ENCODE data around the gene ANKRD9. TPM values are rescaled to one million over a fixed set of nuclear protein-coding genes. Genes with fewer than 3 reads are reported as not detected.

ANKRD9 gene
- total RNA-seq, 1 donor from 2014 or later: 34.6 TPM

- intact Hi-C loops (cut with DNase I): no loop called here
- Histone ChIP-seq H3K36me3 (no peaks in the 10 kb centered on the region), H3K27ac (no peak overlapping the region), H3K4me1 (peaks cover 17% of the 10 kb centered on the region), H3K9me3 (no peaks in the 10 kb centered on the region), H3K4me3 (no peak overlapping the region), H3K27me3 (no peaks in the 10 kb centered on the region)
- DNase-seq (ENCODE audit: extremely low spot score in 2 of 2): no peak
- no peak for TF ChIP-seq POLR2AphosphoS5 (IDR thresholded peaks at IDR 0.05; ENCODE audit: insufficient read depth in 1 of 2, low read depth in 1 of 2)
- TF ChIP-seq POLR2A (IDR thresholded peaks at IDR 0.05): no peak
- TF ChIP-seq, protein P1, sequence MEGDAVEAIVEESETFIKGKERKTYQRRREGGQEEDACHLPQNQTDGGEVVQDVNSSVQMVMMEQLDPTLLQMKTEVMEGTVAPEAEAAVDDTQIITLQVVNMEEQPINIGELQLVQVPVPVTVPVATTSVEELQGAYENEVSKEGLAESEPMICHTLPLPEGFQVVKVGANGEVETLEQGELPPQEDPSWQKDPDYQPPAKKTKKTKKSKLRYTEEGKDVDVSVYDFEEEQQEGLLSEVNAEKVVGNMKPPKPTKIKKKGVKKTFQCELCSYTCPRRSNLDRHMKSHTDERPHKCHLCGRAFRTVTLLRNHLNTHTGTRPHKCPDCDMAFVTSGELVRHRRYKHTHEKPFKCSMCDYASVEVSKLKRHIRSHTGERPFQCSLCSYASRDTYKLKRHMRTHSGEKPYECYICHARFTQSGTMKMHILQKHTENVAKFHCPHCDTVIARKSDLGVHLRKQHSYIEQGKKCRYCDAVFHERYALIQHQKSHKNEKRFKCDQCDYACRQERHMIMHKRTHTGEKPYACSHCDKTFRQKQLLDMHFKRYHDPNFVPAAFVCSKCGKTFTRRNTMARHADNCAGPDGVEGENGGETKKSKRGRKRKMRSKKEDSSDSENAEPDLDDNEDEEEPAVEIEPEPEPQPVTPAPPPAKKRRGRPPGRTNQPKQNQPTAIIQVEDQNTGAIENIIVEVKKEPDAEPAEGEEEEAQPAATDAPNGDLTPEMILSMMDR (IDR thresholded peaks at IDR 0.05): no peak
Measured at GRCh38 chr14:102539544-102540314, 30.2 kb upstream of the ANKRD9 start.

GRCh38 chr14:102538602-102539543 lies 29.3 kb upstream of the ANKRD9 start:
- no peak overlapping the region for H3K27ac ChIP-seq
- no peaks in the 10 kb centered on the region for H3K9me3 ChIP-seq
- TF ChIP-seq, protein P1 (IDR thresholded peaks at IDR 0.05): no peak
- TF ChIP-seq POLR2A (IDR thresholded peaks at IDR 0.05): no peak
- no peak for TF ChIP-seq POLR2AphosphoS5 (IDR thresholded peaks at IDR 0.05; ENCODE audit: insufficient read depth in 1 of 2, low read depth in 1 of 2)
- no peak for DNase-seq (ENCODE audit: extremely low spot score in 2 of 2)
- intact Hi-C loops (cut with DNase I): no loop called here
- no peaks in the 10 kb centered on the region for H3K27me3 ChIP-seq
- H3K4me1 ChIP-seq: peaks cover 9% of the 10 kb centered on the region
- no peaks in the 10 kb centered on the region for H3K36me3 ChIP-seq
- no peak overlapping the region for H3K4me3 ChIP-seq

GRCh38 chr14:102537981-102538601 lies 28.5 kb upstream of the ANKRD9 start:
- H3K27me3 ChIP-seq: no peaks in the 10 kb centered on the region
- peaks cover 9% of the 10 kb centered on the region for H3K4me1 ChIP-seq
- no peak overlapping the region for H3K27ac ChIP-seq
- H3K36me3 ChIP-seq: no peaks in the 10 kb centered on the region
- no peak overlapping the region for H3K4me3 ChIP-seq
- TF ChIP-seq POLR2A (IDR thresholded peaks at IDR 0.05): no peak
- no peak for TF ChIP-seq POLR2AphosphoS5 (IDR thresholded peaks at IDR 0.05; ENCODE audit: insufficient read depth in 1 of 2, low read depth in 1 of 2)
- TF ChIP-seq, protein P1 (IDR thresholded peaks at IDR 0.05): no peak
- intact Hi-C loops (cut with DNase I): no loop called here
- no peaks in the 10 kb centered on the region for H3K9me3 ChIP-seq
- no peak for DNase-seq (ENCODE audit: extremely low spot score in 2 of 2)

DNA sequence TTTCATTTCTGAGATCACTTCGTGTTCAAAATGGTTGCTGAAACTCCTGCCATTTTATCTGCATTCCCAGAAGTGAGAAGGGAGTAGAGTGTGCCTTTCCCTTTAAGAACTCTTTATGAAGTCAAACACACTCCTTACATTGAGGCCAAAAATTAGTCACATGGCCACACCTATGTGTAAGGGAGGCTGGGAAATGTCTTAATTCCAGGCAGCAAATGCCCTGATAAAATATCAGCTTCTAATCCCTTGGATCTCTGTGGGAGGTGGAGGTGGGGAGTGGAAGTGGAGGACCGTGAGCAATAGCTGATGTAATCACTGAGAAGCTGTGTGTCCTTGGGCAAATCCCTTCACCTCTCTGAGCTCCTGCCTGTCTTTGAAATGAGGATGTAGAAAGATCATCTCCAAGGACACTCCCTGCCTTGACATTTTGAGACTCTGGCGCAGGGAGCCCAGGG lies 22.7 kb upstream of the ANKRD9 start:
- H3K4me1 ChIP-seq: no peaks in the 10 kb centered on the region
- H3K27ac ChIP-seq: no peak overlapping the region
- intact Hi-C loops (cut with DNase I): no loop called here
- TF ChIP-seq POLR2A (IDR thresholded peaks at IDR 0.05): no peak
- TF ChIP-seq POLR2AphosphoS5 (IDR thresholded peaks at IDR 0.05; ENCODE audit: insufficient read depth in 1 of 2, low read depth in 1 of 2): peak in 1 of 2 donors; percentile 64
- TF ChIP-seq, protein P1 (IDR thresholded peaks at IDR 0.05): no peak
- H3K4me3 ChIP-seq: no peak overlapping the region
- no peaks in the 10 kb centered on the region for H3K27me3 ChIP-seq
- H3K9me3 ChIP-seq: no peaks in the 10 kb centered on the region
- DNase-seq (ENCODE audit: extremely low spot score in 2 of 2): no peak
- H3K36me3 ChIP-seq: no peaks in the 10 kb centered on the region
